ENCODE measurements around the gene TLX3.
A peak's percentile ranks its signal among the peaks of the same experiment; 100 is the strongest.

TLX3 gene

DNA sequence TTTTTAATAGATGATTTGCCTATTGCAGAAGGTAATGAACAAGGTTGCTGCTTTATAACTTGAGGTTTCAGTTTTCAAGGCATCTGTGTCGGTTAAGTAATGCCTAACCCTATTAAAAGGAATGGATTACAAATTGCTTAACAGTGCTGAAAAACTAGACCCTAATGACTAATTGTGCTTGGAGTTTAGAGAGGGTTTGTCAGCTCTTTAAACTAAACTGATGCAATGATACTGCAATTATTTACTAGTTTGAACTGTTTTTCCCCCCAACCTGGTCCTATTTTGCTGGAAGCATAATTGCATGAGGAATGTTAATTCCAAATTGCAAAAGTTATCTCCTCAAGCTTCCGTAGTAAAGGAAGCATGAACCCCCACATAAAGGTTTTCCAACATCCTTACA is 39.3 kb upstream of the TLX3 start:
- no peak overlapping the region for H3K4me3 ChIP-seq (replicated peaks in 1 of 2; ENCODE audit: low read depth in 2 of 2, low read length in 2 of 2)
- peak; percentile 49 to 61 for DNase-seq (ENCODE audit: low read depth in 2 of 2)
- TF ChIP-seq, protein P1, sequence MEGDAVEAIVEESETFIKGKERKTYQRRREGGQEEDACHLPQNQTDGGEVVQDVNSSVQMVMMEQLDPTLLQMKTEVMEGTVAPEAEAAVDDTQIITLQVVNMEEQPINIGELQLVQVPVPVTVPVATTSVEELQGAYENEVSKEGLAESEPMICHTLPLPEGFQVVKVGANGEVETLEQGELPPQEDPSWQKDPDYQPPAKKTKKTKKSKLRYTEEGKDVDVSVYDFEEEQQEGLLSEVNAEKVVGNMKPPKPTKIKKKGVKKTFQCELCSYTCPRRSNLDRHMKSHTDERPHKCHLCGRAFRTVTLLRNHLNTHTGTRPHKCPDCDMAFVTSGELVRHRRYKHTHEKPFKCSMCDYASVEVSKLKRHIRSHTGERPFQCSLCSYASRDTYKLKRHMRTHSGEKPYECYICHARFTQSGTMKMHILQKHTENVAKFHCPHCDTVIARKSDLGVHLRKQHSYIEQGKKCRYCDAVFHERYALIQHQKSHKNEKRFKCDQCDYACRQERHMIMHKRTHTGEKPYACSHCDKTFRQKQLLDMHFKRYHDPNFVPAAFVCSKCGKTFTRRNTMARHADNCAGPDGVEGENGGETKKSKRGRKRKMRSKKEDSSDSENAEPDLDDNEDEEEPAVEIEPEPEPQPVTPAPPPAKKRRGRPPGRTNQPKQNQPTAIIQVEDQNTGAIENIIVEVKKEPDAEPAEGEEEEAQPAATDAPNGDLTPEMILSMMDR (IDR thresholded peaks at IDR 0.05; ENCODE audit: low read depth, low read length), result no peak

DNA sequence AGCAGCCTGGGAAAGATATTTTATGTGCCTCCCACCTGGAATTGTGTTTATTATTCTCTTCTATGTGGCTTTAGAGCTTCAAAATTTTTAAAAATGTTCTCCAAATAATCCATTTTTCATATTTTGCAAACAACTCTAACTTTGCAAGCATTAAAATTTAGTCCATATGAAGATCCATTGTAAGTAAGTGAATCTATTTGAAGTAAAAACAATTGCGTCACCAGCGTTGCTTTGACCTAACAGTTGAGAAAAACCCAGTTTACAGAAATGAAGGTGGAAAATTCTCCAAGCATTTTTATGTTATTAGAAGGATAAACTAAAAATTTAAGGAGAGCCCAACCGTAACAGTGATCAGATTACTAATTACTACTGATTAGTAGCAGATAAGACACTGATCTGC is 38.9 kb upstream of the TLX3 start:
- peak in 1 of 2 donors; percentile 27 for DNase-seq (ENCODE audit: low read depth in 2 of 2)
- TF ChIP-seq, protein P1 (IDR thresholded peaks at IDR 0.05; ENCODE audit: low read depth, low read length), result no peak
- H3K4me3 ChIP-seq (replicated peaks in 1 of 2; ENCODE audit: low read depth in 2 of 2, low read length in 2 of 2), result no peak overlapping the region

DNA sequence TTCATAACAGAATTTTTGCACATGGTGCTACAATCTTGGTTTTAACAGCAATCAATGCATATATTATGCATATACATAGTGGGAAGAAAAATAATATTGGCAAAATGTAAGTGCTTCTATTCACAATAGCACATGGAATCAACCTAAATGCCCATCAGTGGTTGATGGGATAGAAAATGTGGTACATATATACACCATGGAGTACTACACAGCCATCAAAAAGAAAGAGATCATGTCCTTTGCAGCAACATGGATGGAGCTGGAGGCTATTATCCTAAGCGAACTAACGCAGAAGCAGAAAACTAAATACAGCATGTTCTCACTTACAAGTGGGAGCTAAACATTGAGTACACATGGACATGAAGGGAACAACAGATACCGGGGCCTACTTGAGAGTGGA is 37.2 kb upstream of the TLX3 start:
- H3K4me3 ChIP-seq (replicated peaks in 1 of 2; ENCODE audit: low read depth in 2 of 2, low read length in 2 of 2), result no peak overlapping the region
- TF ChIP-seq, protein P1 (IDR thresholded peaks at IDR 0.05; ENCODE audit: low read depth, low read length), result no peak
- no peak for DNase-seq (ENCODE audit: low read depth in 2 of 2)

DNA sequence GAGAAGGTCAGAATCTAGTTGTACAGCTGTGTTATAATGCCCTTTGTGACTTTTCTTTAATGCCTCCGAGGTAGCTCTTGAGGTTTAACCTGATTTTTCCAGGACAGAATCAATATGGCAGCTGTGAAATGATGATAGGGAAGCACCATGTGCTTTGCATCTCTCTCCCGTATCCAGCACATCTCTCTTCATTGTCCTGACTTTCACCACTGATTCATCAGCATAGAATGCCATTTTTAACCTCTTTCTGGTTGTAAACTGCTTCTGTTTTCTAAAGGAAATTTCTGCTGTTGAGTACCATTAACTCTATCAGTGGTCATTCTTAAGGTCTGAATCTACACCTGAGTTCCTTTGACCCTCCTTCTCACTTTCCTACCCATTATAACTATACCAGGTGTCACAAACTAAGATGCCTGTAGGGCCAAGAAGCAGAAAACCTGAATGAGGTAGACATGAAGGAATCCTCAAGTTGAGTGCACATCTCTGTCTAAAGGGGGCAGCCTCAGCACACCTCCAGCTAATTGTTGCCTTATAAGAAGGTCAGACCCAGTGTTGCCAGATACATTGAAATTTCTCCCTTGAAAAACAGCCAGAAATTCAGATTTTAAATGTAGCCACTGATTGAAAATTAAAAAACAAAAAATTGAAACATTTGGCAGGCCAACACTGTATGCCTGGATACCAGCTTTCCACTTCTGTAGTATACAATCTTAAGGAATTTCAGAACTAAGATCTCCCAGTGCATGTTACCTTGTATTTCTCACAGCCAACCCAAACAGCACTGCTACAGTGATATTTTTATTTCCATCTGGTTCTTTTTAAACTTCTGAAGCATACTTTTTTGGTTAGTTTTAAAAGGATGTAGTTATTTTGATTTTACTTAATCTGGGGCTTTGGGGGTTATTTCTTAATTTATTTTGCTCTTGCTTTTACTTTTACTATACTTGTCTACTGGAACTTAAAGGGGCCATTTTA is 35.8 kb upstream of the TLX3 start:
- TF ChIP-seq, protein P1 (IDR thresholded peaks at IDR 0.05; ENCODE audit: low read depth, low read length), result peak; percentile 46
- DNase-seq (ENCODE audit: low read depth in 2 of 2), result peak; percentile 45 to 54
- H3K4me3 ChIP-seq (replicated peaks in 1 of 2; ENCODE audit: low read depth in 2 of 2, low read length in 2 of 2), result no peak overlapping the region

DNA sequence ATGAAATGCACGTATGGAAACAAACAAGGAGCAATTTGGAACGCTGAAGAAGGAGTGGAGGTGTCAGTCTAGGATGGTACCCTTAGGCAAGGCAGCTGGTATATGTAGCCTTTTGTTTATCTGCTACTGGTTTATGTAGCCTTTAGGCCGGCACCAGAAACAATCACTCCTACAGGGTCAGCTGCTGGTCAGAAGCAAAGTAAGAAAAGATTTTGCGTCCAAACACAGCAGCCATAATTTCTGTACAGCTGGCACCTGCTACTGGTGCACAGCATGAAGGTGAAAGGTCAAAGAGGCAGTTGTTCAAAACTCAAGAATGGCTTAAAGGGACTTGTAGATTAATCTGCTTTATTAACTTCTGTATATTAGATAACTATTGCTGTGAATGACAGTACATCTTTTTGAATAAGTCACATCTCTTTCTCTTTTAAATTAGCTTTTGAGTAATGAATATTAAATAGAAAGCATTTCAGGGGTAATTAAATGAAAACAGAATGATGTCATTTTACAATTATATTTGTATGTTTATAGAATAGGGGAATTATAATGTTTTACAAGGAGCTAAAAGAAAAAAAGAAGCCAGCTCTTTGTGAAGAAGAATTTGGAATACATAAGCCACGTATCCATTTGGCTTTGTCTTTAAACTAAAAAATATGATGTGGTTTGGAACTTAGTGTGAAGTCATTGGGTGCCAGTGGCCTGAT is 33.1 kb upstream of the TLX3 start:
- no peak for DNase-seq (ENCODE audit: low read depth in 2 of 2)
- H3K4me3 ChIP-seq (replicated peaks in 1 of 2; ENCODE audit: low read depth in 2 of 2, low read length in 2 of 2), result no peak overlapping the region
- TF ChIP-seq, protein P1 (IDR thresholded peaks at IDR 0.05; ENCODE audit: low read depth, low read length), result no peak

DNA sequence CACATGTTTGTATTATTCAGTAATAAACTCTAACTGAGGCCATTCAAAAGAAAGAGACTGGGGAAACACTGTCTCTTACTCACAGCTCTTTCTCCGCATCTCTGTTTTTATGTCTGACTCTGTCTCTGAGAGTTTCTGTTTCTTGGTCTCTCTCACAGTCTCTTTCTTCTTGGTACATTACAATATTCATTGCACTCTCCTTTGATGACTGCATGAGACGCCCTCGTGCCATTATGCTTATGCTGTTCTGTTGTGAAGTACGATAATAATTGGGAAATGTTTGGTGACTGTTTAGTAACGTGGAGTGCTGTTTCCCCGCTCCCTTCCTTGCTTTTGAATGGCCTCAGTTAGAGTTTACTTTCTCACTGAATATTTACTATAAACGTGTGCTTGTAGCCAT is 25.3 kb upstream of the TLX3 start:
- no peak overlapping the region for H3K4me3 ChIP-seq (replicated peaks in 1 of 2; ENCODE audit: low read depth in 2 of 2, low read length in 2 of 2)
- TF ChIP-seq, protein P1 (IDR thresholded peaks at IDR 0.05; ENCODE audit: low read depth, low read length), result no peak
- no peak for DNase-seq (ENCODE audit: low read depth in 2 of 2)

All from cardiac fibroblast (primary cell).